Liver (tissue), 9 donors: ENCODE measurements around the gene LDB2. TPM values are rescaled to one million over a fixed set of nuclear protein-coding genes. Genes with fewer than 3 reads are reported as not detected.

Source experiments
- DNase-seq: peaks from one replicate; pipeline ENCODE4 v3.0.0-alpha.2; 2017; ENCODE audit warnings: low spot score
- H3K27ac ChIP-seq, 2 donors: one replicate each; pipeline ENCODE4 v1.7.0; 2013; ENCODE audit warnings: inconsistent platforms in 2 of 2, low read length in 2 of 2, control low read depth in 1 of 2, low read depth in 1 of 2, mild to moderate bottlenecking in 1 of 2
- H3K27me3 ChIP-seq, 4 donors: one replicate each; pipeline versions ENCODE4 v1.6.1 to v1.7.0; 2013; ENCODE audit warnings: low read length in 3 of 4, inconsistent platforms in 1 of 4, mild to moderate bottlenecking in 1 of 4, moderate library complexity in 1 of 4; ENCODE audit not compliant: control insufficient read depth in 4 of 4, insufficient read depth in 4 of 4
- H3K36me3 ChIP-seq, 4 donors: one replicate each; pipeline versions ENCODE4 v1.6.1 to v1.7.0; 2013; ENCODE audit warnings: low read length in 3 of 4, mild to moderate bottlenecking in 3 of 4, low read depth in 1 of 4, moderate library complexity in 1 of 4; ENCODE audit not compliant: control insufficient read depth in 4 of 4, insufficient read depth in 3 of 4
- H3K4me1 ChIP-seq, 4 donors: one replicate each; pipeline versions ENCODE4 v1.6.1 to v1.7.0; 2013; ENCODE audit warnings: low read length in 3 of 4, mild to moderate bottlenecking in 3 of 4, moderate library complexity in 1 of 4; ENCODE audit not compliant: control insufficient read depth in 4 of 4, insufficient read depth in 4 of 4
- H3K4me3 ChIP-seq, 3 donors: one replicate each; pipeline versions ENCODE4 v1.6.1 to v1.7.0; 2013; ENCODE audit warnings: low read length in 3 of 3, control low read depth in 1 of 3, low read depth in 1 of 3, mild to moderate bottlenecking in 1 of 3
- H3K9ac ChIP-seq, 2 donors: one replicate each; pipeline ENCODE4 v1.7.0; 2013; ENCODE audit warnings: low read length in 2 of 2, mild to moderate bottlenecking in 2 of 2, moderate library complexity in 2 of 2, control low read depth in 1 of 2, low read depth in 1 of 2
- H3K9me3 ChIP-seq, 4 donors: one replicate each; pipeline versions ENCODE4 v1.6.1 to v1.7.0; 2013; ENCODE audit warnings: low read length in 3 of 4; ENCODE audit not compliant: control insufficient read depth in 4 of 4
- CTCF ChIP-seq: fragments of 150-350 bp; IDR thresholded peaks from 2 replicates; pipeline ENCODE4 v1.5.1; 2017; ENCODE audit warnings: improper control_type of control experiment, low read depth, low read length; ENCODE audit not compliant: missing input control
- EGR1 ChIP-seq, 2 donors: IDR thresholded peaks; 2 replicates each; pipeline ENCODE4 v1.6.1; 2016 to 2018; ENCODE audit warnings: antibody characterized with exemption in 2 of 2, low read depth in 2 of 2
- FOXA1 ChIP-seq: IDR thresholded peaks from 2 replicates; pipeline ENCODE4 v1.6.1; 2016; ENCODE audit warnings: antibody characterized with exemption
- FOXA2 ChIP-seq: IDR thresholded peaks from 2 replicates; pipeline ENCODE4 v1.6.1; 2016; ENCODE audit warnings: antibody characterized with exemption
- HNF4A ChIP-seq, 2 donors: conservative IDR thresholded peaks; 2 replicates each; pipeline ENCODE4 v1.6.1; 2016; ENCODE audit warnings: antibody characterized with exemption in 2 of 2, mild to moderate bottlenecking in 2 of 2
- MAX ChIP-seq: IDR thresholded peaks from 2 replicates; pipeline ENCODE4 v1.6.1; 2016; ENCODE audit warnings: antibody characterized with exemption
- RAD21 ChIP-seq, 2 donors: IDR thresholded peaks; 2 replicates each; pipeline ENCODE4 v1.6.1; 2016; ENCODE audit warnings: antibody characterized with exemption in 2 of 2, mild to moderate bottlenecking in 2 of 2
- REST ChIP-seq: IDR thresholded peaks from 2 replicates; pipeline ENCODE4 v1.6.1; 2016; ENCODE audit warnings: antibody characterized with exemption, mild to moderate bottlenecking
- RXRA ChIP-seq, 2 donors: IDR thresholded peaks; 2 replicates each; pipeline ENCODE4 v1.6.1; 2017 to 2018; ENCODE audit warnings: antibody characterized with exemption in 2 of 2, mild to moderate bottlenecking in 1 of 2
- SP1 ChIP-seq: IDR thresholded peaks from 2 replicates; pipeline ENCODE4 v1.6.1; 2018; ENCODE audit warnings: antibody characterized with exemption, mild to moderate bottlenecking
- TAF1 ChIP-seq: conservative IDR thresholded peaks from 2 replicates; pipeline ENCODE4 v1.6.1; 2016; ENCODE audit warnings: antibody characterized with exemption, mild to moderate bottlenecking
- YY1 ChIP-seq: IDR thresholded peaks from 2 replicates; pipeline ENCODE4 v1.6.1; 2016; ENCODE audit warnings: antibody characterized with exemption, mild to moderate bottlenecking
- ZBTB33 ChIP-seq: IDR thresholded peaks from 2 replicates; pipeline ENCODE4 v1.6.1; 2016; ENCODE audit warnings: antibody characterized with exemption
- WGBS: extraction: QIAGEN DNeasy Blood & Tissue Kit; methylation state at CpG from one replicate; pipeline ENCODE4 v1.1.7; 2013; 5-methylcytosine and 5-hydroxymethylcytosine counted together
- polyA plus RNA-seq, 2 donors: library from polyadenylated mRNA; stranded (reverse) in 1 of 2; unstranded in 1 of 2; fragments of 200-250 nt in 1 of 2; fragments of >200 nt in 1 of 2; fragmentation: Nextera tagmentation in 1 of 2; extraction: Ambion mirVana in 1 of 2; gene quantifications; one replicate each; pipeline versions ENCODE4 v1.2.1 to v1.2.3, GENCODE V29; 2013 to 2015
- total RNA-seq, 2 donors: library from RNA; depleted of rRNA; stranded (reverse); fragments of >200 nt; gene quantifications; one replicate each; pipeline ENCODE4 v1.2.3, GENCODE V29; 2014
- donor health status: healthy.
- donor health status: healthy.
- donor health status: healthy.
- donor health status: healthy.
- donor health status: healthy.

LDB2 gene
- total and polyA plus RNA-seq, 4 donors: 7.4 to 31.9 (median 16.8) TPM

GRCh38 chr4:16767251-16767650 lies 131.2 kb downstream of the LDB2 start:
- H3K36me3 ChIP-seq: no peaks in the 10 kb centered on the region

More at GRCh38 chr4:16767251-16767650, 131.2 kb downstream of the LDB2 start:
- no peak for DNase-seq
- H3K27ac ChIP-seq: no peak overlapping the region
- TF ChIP-seq REST: no peak
- TF ChIP-seq YY1: no peak
- no peak for TF ChIP-seq FOXA1
- no peak for TF ChIP-seq ZBTB33
- no peak for TF ChIP-seq MAX
- TF ChIP-seq SP1: no peak
- TF ChIP-seq RAD21 (IDR thresholded peaks at IDR 0.05): no peak
- TF ChIP-seq RXRA (IDR thresholded peaks at IDR 0.05): no peak
- no peak for TF ChIP-seq CTCF
- TF ChIP-seq HNF4A (conservative IDR thresholded peaks at IDR 0.05): no peak
- no peak for TF ChIP-seq FOXA2
- TF ChIP-seq EGR1 (IDR thresholded peaks at IDR 0.05; ENCODE audit: low read depth in 2 of 2): no peak
- TF ChIP-seq TAF1: no peak
- H3K9ac ChIP-seq: no peak overlapping the region
- no peak overlapping the region for H3K4me3 ChIP-seq
- H3K9me3 ChIP-seq: no peaks in the 10 kb centered on the region
- H3K4me1 ChIP-seq: no peaks in the 10 kb centered on the region
- WGBS: 85% methylated on average over 5 of the region's 5 CpGs
- H3K27me3 ChIP-seq: peaks cover 0 to 5% (median 0%) of the 10 kb centered on the region in 4 donors
